Right lobe of liver (tissue), 4 donors: ENCODE data around the gene DDX1.

Experiments
- POLR2A ChIP-seq: fragments of 450-650 bp; IDR thresholded peaks from one replicate; pipeline ENCODE4 v1.6.1; 2017; ENCODE audit warnings: antibody characterized with exemption, mild to moderate bottlenecking
- TF ChIP-seq, protein P1 (sequence below), 4 donors: fragments of 200-600 bp in 3 of 4; fragments of 450-650 bp in 1 of 4; IDR thresholded peaks; one replicate each; pipeline versions ENCODE4 v1.5.1 to v1.8.0; 2016 to 2022; ENCODE audit warnings: antibody characterized with exemption in 4 of 4, mild to moderate bottlenecking in 2 of 4
- donor health status: DM: no; HTN: no; CAD: no.
- donor health status: DM: no; HTN: no; CAD: no.
- donor health status: DM: no; HTN: yes; CAD: no.

DNA sequence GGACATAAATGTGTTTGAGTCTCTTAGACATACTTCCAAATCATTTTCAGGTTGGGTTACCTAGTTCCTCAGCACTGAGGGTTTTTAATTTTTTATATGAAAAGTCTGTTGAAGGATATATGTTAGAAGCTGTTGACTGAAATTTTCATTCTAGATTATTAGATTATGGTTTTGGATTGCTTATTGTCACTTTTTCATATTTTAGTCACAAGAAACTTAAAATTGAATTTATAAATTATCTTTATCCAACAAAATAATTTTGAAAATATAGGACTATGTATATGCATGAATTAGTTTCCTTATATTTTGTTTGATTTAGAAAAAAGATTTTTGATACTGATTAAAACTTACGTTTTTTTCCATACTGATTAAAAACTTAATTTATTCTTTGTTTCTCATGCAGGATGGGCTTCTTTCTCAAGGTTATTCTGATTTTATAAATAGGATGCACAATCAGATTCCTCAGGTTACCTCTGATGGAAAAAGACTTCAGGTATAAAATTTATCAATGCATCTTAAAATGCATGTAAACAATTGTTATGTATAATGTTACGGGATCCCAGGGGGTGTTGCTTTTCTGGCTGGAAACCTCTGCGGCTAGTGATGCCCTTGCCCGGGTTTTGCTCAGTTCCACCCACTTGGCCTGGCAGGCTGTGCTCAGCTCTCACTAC is 26.2 kb downstream of the DDX1 start:
- TF ChIP-seq, protein P1, sequence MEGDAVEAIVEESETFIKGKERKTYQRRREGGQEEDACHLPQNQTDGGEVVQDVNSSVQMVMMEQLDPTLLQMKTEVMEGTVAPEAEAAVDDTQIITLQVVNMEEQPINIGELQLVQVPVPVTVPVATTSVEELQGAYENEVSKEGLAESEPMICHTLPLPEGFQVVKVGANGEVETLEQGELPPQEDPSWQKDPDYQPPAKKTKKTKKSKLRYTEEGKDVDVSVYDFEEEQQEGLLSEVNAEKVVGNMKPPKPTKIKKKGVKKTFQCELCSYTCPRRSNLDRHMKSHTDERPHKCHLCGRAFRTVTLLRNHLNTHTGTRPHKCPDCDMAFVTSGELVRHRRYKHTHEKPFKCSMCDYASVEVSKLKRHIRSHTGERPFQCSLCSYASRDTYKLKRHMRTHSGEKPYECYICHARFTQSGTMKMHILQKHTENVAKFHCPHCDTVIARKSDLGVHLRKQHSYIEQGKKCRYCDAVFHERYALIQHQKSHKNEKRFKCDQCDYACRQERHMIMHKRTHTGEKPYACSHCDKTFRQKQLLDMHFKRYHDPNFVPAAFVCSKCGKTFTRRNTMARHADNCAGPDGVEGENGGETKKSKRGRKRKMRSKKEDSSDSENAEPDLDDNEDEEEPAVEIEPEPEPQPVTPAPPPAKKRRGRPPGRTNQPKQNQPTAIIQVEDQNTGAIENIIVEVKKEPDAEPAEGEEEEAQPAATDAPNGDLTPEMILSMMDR (IDR thresholded peaks at IDR 0.05), result no peak
- no peak for TF ChIP-seq POLR2A
